Measurements from ENCODE around the gene TSPAN18. TPM values are rescaled to one million over a fixed set of nuclear protein-coding genes. Genes with fewer than 3 reads are reported as not detected.

Gene TSPAN18
- total and polyA plus RNA-seq, 3 donors from 2014 or later, result 2.1 to 11.1 (median 5.0) TPM

GRCh38 chr11:44901786-44902185, 175.0 kb downstream of the TSPAN18 start:
- intact Hi-C loops (cut with DNase I; ENCODE audit: low total_unique reads), result no loop called here
- no peak for DNase-seq
- Histone ChIP-seq H3K9me3 (no peaks in the 10 kb centered on the region), H3K27ac (no peak overlapping the region), H3K36me3 (ENCODE audit: low read depth, missing control alignments) (no peaks in the 10 kb centered on the region), H3K4me1 (no peaks in the 10 kb centered on the region), H3K27me3 (no peaks in the 10 kb centered on the region), H3K4me3 (no peak overlapping the region)
- TF ChIP-seq POLR2A (IDR thresholded peaks at IDR 0.05) (no peak), CTCF (IDR thresholded peaks at IDR 0.05) (no peak)
- 88 to 90% methylated on average over 5 of the region's 5 CpGs for WGBS, 2 donors

GRCh38 chr11:44903035-44903434, 176.3 kb downstream of the TSPAN18 start:
- no peaks in the 10 kb centered on the region for H3K27me3 ChIP-seq
- TF ChIP-seq CTCF (IDR thresholded peaks at IDR 0.05) (no peak), POLR2A (IDR thresholded peaks at IDR 0.05) (no peak)
- 88 to 93% methylated on average over 7 of the region's 7 CpGs for WGBS, 2 donors
- H3K4me3 ChIP-seq, result no peak overlapping the region
- no peaks in the 10 kb centered on the region for H3K36me3 ChIP-seq (ENCODE audit: low read depth, missing control alignments)
- no peak for DNase-seq
- intact Hi-C loops (cut with DNase I; ENCODE audit: low total_unique reads), result no loop called here
- H3K27ac ChIP-seq, result no peak overlapping the region
- H3K9me3 ChIP-seq, result no peaks in the 10 kb centered on the region
- no peaks in the 10 kb centered on the region for H3K4me1 ChIP-seq

GRCh38 chr11:44903518-44903917, 176.8 kb downstream of the TSPAN18 start:
- 74 to 93% methylated on average over 3 of the region's 3 CpGs for WGBS, 2 donors
- H3K36me3 ChIP-seq (ENCODE audit: low read depth, missing control alignments), result no peaks in the 10 kb centered on the region
- intact Hi-C loops (cut with DNase I; ENCODE audit: low total_unique reads), result no loop called here
- no peak overlapping the region for H3K4me3 ChIP-seq
- no peaks in the 10 kb centered on the region for H3K4me1 ChIP-seq
- DNase-seq, result no peak
- no peak overlapping the region for H3K27ac ChIP-seq
- no peak for TF ChIP-seq POLR2A (IDR thresholded peaks at IDR 0.05)
- TF ChIP-seq CTCF (IDR thresholded peaks at IDR 0.05), result no peak
- no peaks in the 10 kb centered on the region for H3K27me3 ChIP-seq
- no peaks in the 10 kb centered on the region for H3K9me3 ChIP-seq

GRCh38 chr11:44904261-44905020, 177.7 kb downstream of the TSPAN18 start:
- no peak overlapping the region for H3K4me3 ChIP-seq
- H3K9me3 ChIP-seq, result no peaks in the 10 kb centered on the region
- TF ChIP-seq CTCF (IDR thresholded peaks at IDR 0.05), result no peak
- TF ChIP-seq POLR2A (IDR thresholded peaks at IDR 0.05), result no peak
- H3K36me3 ChIP-seq (ENCODE audit: low read depth, missing control alignments), result no peaks in the 10 kb centered on the region
- WGBS, 2 donors, result 72 to 82% methylated on average over 12 of the region's 12 CpGs
- no peak overlapping the region for H3K27ac ChIP-seq
- no peaks in the 10 kb centered on the region for H3K4me1 ChIP-seq
- no peak for DNase-seq
- no peaks in the 10 kb centered on the region for H3K27me3 ChIP-seq
- intact Hi-C loops (cut with DNase I; ENCODE audit: low total_unique reads), result no loop called here
